NCI-H2029 (cell line): ENCODE results near the gene PKNOX2.

ENCODE experiments used
- DNase-seq: peaks from one replicate; lab custom pipeline; 2025; lab: John Stamatoyannopoulos, UW

Gene PKNOX2

GRCh38 chr11:125235071-125235471, 70.5 kb downstream of the PKNOX2 start:
- no peak for DNase-seq

DNA sequence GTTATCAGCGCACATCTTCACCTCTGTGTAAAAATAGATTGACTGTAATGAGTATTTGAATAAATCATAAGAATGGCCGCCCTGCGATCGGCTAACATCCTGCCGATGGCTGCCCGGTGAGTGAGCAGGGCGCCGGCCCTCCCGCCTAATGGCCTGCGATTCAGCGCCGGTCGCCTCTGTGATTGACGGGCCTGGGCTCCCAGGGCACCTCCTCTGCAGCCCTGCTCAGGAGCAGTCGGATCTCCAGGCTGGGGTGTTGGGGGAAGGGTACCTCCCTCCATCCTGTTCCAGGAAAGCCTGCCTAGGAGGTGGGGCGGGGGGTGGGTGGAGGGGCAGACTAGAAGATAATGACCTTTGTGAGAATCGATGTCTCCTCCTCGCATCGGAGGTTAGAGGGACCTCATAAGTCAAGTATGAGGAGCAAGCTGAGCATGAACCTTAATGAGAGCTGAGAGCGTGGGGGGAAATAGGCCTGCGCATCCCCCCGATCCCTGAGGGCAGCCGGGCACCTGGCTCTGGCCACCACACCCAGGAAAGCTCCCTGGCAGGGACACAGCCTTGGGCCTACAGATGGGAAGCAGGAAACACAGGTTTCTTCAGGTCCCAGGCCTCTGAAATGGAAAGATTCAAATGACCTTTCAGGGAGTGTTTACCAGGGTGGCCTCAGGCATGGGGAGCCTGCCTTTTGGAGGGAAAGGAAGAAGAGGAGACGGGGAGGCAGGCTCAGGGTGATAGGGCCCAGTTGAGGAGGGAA, 71.7 kb downstream of the PKNOX2 start:
- DNase-seq = no peak

GRCh38 chr11:125239585-125240560, 75.3 kb downstream of the PKNOX2 start:
- DNase-seq = no peak

GRCh38 chr11:125241104-125241503, 76.6 kb downstream of the PKNOX2 start:
- no peak for DNase-seq

GRCh38 chr11:125242141-125242775, 77.7 kb downstream of the PKNOX2 start:
- no peak for DNase-seq

DNA sequence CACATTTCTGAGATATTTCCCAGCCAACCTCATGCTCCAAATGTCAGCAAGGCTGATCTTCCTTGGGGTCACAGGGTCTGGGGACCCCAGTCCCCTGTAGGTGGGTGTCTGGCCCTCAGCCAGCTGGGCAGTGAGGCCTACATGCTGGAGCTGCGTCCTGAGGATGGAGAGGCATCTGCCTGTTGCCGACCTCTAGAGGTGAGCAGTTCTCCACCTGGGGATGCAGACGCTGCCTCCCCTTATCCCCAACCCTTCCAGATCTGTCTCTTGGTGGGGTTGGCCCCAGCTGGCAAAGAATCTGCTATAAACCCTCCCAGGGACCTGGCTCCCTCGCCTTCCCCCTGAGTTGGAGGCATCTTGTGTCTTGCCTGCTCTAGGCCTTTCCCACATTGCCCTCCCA, 79.6 kb downstream of the PKNOX2 start:
- DNase-seq = no peak

- no peak for DNase-seq
Measured at GRCh38 chr11:125245299-125245698, 80.7 kb downstream of the PKNOX2 start.

DNA sequence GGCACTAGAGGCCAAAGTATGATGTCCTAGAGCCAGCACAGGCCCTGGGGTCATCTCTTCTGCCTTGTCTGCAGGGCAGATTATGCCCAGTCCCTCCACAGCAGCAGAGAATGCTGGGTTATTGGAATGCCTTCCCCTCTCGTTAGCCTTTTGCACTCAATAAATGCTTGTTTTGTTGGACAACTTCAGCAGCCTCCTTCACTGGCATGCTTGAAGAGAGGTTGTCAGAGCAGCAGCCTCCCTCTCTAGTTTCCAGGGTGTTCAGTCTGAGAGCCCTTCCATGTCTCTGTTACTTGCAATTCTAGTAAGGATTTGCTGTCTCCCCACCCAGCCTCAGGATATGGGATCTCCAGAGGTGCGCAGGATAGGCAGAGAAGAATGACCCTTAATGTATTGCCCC, 82.9 kb downstream of the PKNOX2 start:
- no peak for DNase-seq

- no peak for DNase-seq
Measured at GRCh38 chr11:125250318-125251213, 86.0 kb downstream of the PKNOX2 start.

DNA sequence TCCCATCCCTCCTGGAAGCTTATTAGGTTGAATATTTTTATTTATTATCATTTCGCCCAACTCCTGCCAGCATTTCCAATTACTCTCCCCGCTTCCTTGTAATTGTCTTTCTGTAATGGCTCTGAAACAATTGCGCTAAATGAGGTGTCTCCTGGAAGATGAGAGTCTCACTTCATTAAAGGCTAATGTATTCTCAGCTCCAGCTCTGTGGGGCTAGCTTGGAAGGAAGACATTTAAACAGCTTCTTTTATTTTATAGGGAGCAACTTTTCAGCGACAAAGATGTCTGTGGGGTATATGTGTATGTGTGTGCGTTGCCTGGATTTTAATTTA, 86.6 kb downstream of the PKNOX2 start:
- DNase-seq = no peak

DNA sequence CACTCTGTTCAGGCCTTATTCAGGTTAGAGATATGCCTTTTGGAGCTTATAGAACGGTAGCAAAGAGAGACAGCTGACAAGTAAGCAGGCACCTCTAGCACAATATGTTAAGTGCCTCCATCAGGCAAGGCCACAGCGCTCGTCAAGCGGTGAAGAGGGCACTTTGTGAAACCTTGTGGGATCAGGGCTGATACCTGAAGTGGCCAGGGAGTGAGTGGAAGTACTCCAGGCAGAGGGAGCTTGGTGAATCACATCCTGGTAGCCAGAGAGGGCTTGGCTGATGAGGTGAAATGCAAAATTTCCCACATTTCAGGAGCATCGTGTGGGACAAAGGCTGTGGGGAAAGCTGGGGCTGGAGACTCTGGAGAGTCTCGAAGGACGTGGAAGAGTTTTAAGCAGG, 87.4 kb downstream of the PKNOX2 start:
- DNase-seq = no peak

DNA sequence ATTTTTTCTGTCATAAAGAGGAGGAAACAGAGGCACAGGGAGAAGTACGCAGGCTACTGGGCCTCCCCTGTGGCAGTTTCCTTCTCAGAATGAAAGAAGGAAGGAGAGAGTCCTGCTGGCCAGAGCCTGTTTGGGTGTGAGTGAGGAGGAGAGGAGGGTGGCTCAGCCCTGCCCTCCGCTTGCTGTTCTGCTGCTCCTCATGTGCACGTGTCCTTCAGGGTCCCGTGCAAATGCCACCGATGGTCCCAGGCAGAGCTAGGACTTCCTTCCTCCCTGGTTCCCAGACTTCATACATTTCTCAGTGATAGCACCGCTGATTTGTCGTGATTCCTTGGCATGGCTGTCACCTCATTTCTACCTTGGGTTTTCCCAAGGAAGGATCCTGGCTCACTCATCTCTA, 88.7 kb downstream of the PKNOX2 start:
- DNase-seq = no peak

DNA sequence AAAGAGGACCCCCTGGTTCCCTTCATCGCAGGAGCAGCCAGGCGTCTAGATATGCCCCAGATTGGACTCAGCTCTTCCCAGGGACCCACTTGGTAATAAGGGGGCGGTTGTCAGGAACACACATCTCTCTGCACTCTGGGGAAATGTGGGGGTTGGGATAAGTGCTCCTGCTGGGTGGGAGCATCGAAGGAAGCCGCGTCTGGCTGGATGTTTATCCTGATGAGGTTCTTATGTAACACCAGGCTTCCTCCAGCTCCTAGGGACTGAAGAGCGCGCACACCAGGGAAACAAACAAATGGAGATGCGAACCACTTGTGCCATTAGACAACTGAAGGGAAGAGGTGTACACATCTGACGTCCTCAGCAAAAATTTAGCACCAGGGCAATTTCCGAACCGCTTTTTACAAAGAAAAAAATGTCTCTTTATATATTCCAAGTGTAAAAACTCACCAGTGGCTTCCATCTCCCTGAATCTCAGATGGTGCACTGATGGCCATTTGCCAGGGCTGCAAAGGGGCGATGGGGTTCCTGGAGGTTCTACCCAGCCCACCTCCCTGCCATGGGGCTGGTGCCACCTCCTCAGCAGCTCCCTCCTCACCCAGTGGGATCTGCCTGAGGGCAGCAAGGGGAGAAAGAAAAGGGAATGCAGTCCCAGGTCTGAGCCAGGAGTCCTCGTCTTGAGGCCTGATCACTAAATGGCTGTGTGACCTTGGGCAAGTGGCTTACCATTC, 89.4 kb downstream of the PKNOX2 start:
- no peak for DNase-seq

GRCh38 chr11:125256541-125257189, 92.1 kb downstream of the PKNOX2 start:
- DNase-seq = no peak

DNA sequence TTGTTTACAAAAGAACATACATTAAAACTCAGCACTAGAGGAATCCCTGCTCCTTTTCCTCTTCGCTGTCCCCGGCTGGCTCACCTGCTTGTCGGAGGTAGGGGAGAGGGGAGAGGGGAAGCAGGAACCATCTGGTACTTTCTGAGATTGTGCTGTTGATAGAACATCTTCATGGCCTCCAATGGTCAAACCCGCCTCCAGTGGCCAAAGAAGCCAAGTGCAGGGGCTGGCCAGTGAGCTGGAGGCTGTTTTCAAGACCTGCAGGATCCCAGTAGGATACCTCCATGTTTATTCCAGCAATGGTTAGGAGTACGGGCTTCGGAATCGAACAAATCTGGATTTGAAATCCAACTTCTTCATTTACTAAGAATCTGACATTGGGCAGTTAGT, 92.6 kb downstream of the PKNOX2 start:
- DNase-seq = no peak

GRCh38 chr11:125257751-125258150, 93.2 kb downstream of the PKNOX2 start:
- no peak for DNase-seq

DNA sequence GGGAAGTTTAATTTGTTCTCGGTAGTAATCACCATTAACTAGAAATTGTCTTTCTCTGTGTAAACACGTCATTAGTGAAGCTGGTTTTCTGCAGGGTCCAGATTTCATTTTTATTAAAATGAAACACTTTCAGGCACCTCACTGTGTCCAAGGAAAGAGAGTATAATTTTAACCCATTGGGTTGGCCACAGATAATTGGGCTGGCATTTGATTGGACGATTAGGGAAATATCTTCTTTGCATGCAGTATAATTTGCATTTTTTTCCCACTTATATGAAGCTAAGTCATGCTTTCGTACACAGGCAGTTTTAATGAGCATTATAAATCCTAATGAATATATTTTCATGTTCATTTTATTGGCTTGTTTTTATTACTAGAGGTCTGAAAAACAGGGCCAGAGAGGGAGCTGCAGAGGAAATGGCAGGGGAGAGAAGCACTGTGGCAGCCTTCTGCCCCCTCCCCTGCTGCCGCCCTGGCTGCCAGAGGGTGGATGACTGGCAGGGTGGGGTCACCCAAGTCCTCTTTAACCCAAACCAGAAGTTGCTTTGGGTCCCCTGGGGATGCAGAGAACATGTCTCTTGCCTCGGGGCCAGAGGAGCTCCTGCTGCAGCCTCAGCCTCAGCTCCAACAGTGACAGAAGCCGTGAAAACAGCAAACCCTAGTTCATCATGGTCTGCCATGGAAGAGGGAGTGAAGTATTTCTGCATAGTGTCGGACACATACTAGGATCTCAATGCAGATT, 93.9 kb downstream of the PKNOX2 start:
- no peak for DNase-seq

DNA sequence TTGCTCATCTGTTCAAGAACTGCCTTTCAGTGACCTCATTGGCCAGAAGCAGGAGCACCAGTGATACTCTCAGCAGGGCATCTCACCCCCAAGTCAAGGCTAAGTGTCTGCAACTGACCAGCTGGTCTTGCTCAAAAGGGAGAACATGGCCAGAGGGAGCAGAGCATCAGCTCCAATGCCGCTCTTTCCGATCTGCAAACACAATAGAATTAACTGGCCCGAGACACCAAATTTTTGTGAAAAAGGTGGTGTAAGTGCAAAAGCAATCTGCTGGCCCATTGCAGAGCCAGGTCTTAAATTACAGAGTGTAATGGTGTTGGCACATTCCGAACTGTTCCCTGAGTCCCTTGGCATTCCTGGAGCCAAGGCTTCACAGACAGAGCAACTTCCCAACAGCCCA, 97.0 kb downstream of the PKNOX2 start:
- DNase-seq = no peak

DNA sequence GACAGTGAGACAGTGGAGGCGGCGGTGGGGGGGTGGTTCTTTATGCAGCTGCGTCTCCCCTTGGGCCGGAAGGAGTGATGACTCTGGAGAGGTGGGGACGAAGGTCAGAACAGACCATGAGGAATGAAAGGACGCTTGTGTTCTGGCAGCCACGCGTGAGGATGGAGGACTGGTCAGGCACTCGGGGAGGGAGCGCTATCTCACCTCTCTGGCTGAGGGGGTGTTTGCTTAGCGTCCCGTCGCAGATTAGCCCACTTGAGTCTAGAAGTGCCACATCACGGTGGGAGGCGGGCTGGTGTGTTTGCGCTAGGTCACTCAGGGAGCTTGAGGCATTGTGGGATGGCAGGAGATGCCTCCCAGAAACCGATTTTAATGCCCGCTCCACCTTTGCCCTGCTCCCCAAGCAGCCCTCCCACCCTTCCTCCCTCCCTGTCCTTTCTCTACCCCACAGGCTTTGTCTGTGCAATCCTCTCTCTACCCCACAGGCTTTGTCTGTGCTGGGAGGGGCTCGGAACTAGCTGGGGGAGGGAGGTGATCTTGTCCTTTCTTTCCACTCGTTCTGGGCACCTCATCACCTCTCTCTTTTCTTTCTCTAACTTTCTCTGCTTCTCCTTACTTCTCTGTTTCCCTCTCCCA, 97.8 kb downstream of the PKNOX2 start:
- no peak for DNase-seq
